SK-N-SH treated with all-trans-retinoic acid at 6 μM for 48 hours (cell line): Measurements from ENCODE around the gene KLHL3.

Experiments used
- ATAC-seq: fragments of 200-7000 bp; cut with Tn5 transposase; 3 replicates; pipeline ENCODE4 v1.9.1; 2020; ENCODE audit warnings: mild to moderate bottlenecking, moderate library complexity
- ARNTL ChIP-seq: fragments of 450-650 bp; formaldehyde crosslinking; IDR thresholded peaks from 2 replicates; pipeline ENCODE4 v1.5.0; 2020; ENCODE audit warnings: low read depth, mild to moderate bottlenecking, moderate library complexity, borderline replicate concordance
- BACH2 ChIP-seq: fragments of 250-450 bp; sonication (Bioruptor Pico); IDR thresholded peaks from 2 replicates; pipeline ENCODE4 v1.9.0; 2021; ENCODE audit warnings: mild to moderate bottlenecking, borderline replicate concordance
- CREB5 ChIP-seq: fragments of 250-450 bp; sonication (Bioruptor Pico); IDR thresholded peaks from 2 replicates; pipeline ENCODE4 v1.5.1; 2020; ENCODE audit warnings: low read depth, mild to moderate bottlenecking, moderate library complexity
- CSDC2 ChIP-seq: fragments of 250-450 bp; sonication (Bioruptor Pico); IDR thresholded peaks from 2 replicates; pipeline ENCODE4 v1.5.0; 2020; ENCODE audit warnings: mild to moderate bottlenecking, moderate library complexity
- ESRRG ChIP-seq: fragments of 250-450 bp; sonication (Bioruptor Pico); IDR thresholded peaks from 2 replicates; pipeline ENCODE4 v1.6.1; 2021; ENCODE audit warnings: mild to moderate bottlenecking
- GLIS3 ChIP-seq: fragments of 250-450 bp; sonication (Bioruptor Pico); IDR thresholded peaks from 2 replicates; pipeline ENCODE4 v1.5.0; 2020; ENCODE audit warnings: mild to moderate bottlenecking, moderate library complexity
- ISL1 ChIP-seq: fragments of 250-450 bp; sonication (Bioruptor Pico); IDR thresholded peaks from 2 replicates; pipeline ENCODE4 v2.1.2; 2022; ENCODE audit warnings: mild to moderate bottlenecking, moderate library complexity
- OSR1 ChIP-seq: fragments of 250-450 bp; sonication (Bioruptor Pico); IDR thresholded peaks from 2 replicates; pipeline ENCODE4 v1.8.0; 2022; ENCODE audit warnings: moderate library complexity, mild to moderate bottlenecking, inconsistent platforms
- POU6F1 ChIP-seq: fragments of 250-450 bp; sonication (Bioruptor Pico); IDR thresholded peaks from 2 replicates; pipeline ENCODE4 v1.8.0; 2021; ENCODE audit warnings: low read depth, mild to moderate bottlenecking, moderate library complexity, borderline replicate concordance
- PPARA ChIP-seq: fragments of 250-450 bp; sonication (Bioruptor Pico); IDR thresholded peaks from 2 replicates; pipeline ENCODE4 v1.5.0; 2020; ENCODE audit warnings: mild to moderate bottlenecking, borderline replicate concordance
- SNAI2 ChIP-seq: fragments of 250-450 bp; sonication (Bioruptor Pico); IDR thresholded peaks from 2 replicates; pipeline ENCODE4 v1.5.0; 2020; ENCODE audit warnings: mild to moderate bottlenecking, moderate library complexity
- TCF4 ChIP-seq: fragments of 250-450 bp; sonication (Bioruptor Pico); IDR thresholded peaks from 2 replicates; pipeline ENCODE4 v1.8.0; 2021; ENCODE audit warnings: mild to moderate bottlenecking, moderate library complexity, borderline replicate concordance
- TOX ChIP-seq: fragments of 250-450 bp; sonication (Bioruptor Pico); IDR thresholded peaks from 2 replicates; pipeline ENCODE4 v1.8.0; 2021; ENCODE audit warnings: mild to moderate bottlenecking, moderate library complexity, borderline replicate concordance
- ZC3H10 ChIP-seq: fragments of 250-450 bp; sonication (Bioruptor Pico); IDR thresholded peaks from 2 replicates; pipeline ENCODE4 v1.5.1; 2021; ENCODE audit warnings: mild to moderate bottlenecking, moderate library complexity
- ZFP30 ChIP-seq: fragments of 450-650 bp; formaldehyde crosslinking; IDR thresholded peaks from 2 replicates; pipeline ENCODE4 v1.5.0; 2022; ENCODE audit warnings: mild to moderate bottlenecking, moderate library complexity
- ZNF565 ChIP-seq: fragments of 450-650 bp; formaldehyde crosslinking; conservative IDR thresholded peaks from 2 replicates; pipeline ENCODE4 v1.5.0; 2020; ENCODE audit warnings: low read depth, mild to moderate bottlenecking, moderate library complexity
- ZNF70 ChIP-seq: fragments of 450-650 bp; formaldehyde crosslinking; IDR thresholded peaks from 2 replicates; pipeline ENCODE4 v1.5.0; 2020; ENCODE audit warnings: mild to moderate bottlenecking, moderate library complexity
- ZNF8 ChIP-seq: fragments of 450-650 bp; formaldehyde crosslinking; IDR thresholded peaks from 2 replicates; pipeline ENCODE4 v1.5.0; 2020; ENCODE audit warnings: mild to moderate bottlenecking, moderate library complexity
- TF ChIP-seq, protein P1 (sequence below): fragments of 250-450 bp; sonication (Bioruptor Pico); IDR thresholded peaks from 2 replicates; pipeline ENCODE4 v1.5.0; 2020; ENCODE audit warnings: mild to moderate bottlenecking, moderate library complexity
- TF ChIP-seq, protein P2 (sequence below): fragments of 250-450 bp; sonication (Bioruptor Pico); IDR thresholded peaks from 2 replicates; pipeline ENCODE4 v1.8.0; 2020; ENCODE audit warnings: mild to moderate bottlenecking, moderate library complexity, borderline replicate concordance
- TF ChIP-seq, protein P3 (sequence below): fragments of 250-450 bp; sonication (Bioruptor Pico); IDR thresholded peaks from 2 replicates; pipeline ENCODE4 v1.5.1; 2021; ENCODE audit warnings: mild to moderate bottlenecking, moderate library complexity

The KLHL3 gene

DNA sequence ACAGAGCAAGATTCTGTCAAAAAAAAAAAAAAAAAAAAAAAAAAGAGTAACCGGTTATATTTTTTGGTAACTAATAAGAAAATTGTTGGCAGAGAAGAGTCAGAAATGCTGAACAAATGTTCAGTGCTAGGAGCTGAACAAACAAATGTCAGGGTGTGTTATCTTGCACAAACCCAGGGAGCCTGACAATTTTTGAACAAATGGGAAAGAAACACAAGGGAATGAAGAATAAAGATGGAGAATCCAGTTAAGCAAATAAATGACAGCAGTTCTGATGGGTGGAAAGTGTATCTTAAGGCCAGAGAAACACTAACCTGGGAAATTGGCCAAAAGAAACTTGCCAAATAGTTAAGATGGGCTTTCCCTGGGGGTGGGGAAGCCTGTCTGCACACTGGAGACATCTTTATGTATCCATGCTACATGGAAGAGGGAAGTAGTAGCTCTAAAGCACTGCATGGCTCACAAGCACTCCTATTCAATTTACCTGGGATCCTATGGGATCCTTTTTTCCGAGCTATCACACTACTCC is 23.7 kb downstream of the KLHL3 start:
- ATAC-seq = no peak

GRCh38 chr5:137710086-137710485 is 25.8 kb downstream of the KLHL3 start:
- ATAC-seq = no peak
- TF ChIP-seq ARNTL (CRISPR knock-in tag) (no peak), ZNF565 (CRISPR knock-in tag) (no peak)

More for the DNA sequence above, 23.7 kb downstream of the KLHL3 start:
- no peak for TF ChIP-seq CSDC2 (CRISPR knock-in tag)
- TF ChIP-seq ESRRG (CRISPR knock-in tag) = no peak
- no peak for TF ChIP-seq CREB5 (CRISPR knock-in tag)
- TF ChIP-seq ZNF70 (CRISPR knock-in tag) = no peak
- TF ChIP-seq ISL1 (CRISPR knock-in tag) = no peak
- TF ChIP-seq OSR1 (CRISPR knock-in tag) = no peak
- TF ChIP-seq, all 23 proteins: peak for 0

DNA sequence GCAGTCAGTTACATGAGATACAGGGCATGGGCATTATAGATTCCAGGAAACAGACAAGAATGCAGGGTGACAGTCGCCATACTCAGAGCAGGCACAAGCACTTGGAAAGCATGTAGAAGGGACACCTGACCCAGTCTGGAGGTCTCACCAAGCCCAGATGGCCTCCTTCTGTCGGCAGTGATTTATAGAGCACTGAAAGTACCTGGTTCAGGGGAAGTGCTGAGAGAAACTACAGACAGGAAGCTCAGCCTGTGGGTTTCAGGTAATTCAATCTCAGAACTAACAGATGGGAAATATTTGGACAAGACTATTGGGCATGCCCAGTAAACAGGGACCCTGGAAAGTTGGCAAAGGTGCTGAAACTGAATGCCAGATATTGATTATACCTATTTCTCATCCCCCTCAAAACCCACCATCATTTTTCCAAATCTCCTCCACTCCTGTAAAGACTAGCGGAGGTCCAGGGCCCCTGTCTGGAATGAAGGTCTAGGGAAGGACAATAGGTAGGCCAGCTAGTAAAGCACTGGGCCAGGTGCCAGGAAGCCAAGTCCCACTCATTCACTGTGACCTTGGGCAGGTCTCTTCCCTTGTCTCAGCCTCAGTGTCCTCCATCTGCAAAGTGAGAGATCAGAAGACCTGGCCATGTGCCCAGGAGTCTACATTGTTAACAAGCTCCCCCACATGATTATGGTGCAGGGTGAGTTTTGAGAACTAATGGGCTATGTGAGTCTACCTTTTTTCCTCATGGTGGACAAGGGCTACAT is 26.9 kb downstream of the KLHL3 start:
- no peak for ATAC-seq
- no peak for TF ChIP-seq ESRRG (CRISPR knock-in tag)
- no peak for TF ChIP-seq ZC3H10 (CRISPR knock-in tag)
- TF ChIP-seq TCF4 (CRISPR knock-in tag) = no peak

DNA sequence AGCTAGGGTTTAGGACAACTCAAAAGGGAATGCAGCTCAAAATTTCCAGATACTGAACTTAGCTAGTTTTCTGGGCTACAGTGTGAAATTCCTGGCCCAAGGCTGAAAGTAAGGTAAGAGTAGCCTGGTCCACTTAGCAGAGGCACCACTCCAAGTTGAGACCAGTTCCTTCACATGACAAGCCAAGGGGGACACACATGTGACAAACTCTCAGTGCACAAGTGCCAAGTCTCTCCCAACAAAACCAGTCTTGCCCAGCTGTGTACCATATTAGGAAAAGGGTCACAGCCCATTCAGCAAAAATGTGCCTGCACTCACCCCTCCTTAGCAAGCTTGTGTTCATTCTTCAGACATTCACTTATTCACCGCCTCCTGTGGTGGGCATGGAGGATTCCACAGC is 27.8 kb downstream of the KLHL3 start:
- no peak for TF ChIP-seq SNAI2 (CRISPR knock-in tag)
- no peak for TF ChIP-seq POU6F1 (CRISPR knock-in tag)
- TF ChIP-seq ZNF565 (CRISPR knock-in tag) = no peak
- TF ChIP-seq ZFP30 (CRISPR knock-in tag) = no peak
- no peak for TF ChIP-seq ZC3H10 (CRISPR knock-in tag)
- no peak for TF ChIP-seq ARNTL (CRISPR knock-in tag)
- TF ChIP-seq, protein P1, sequence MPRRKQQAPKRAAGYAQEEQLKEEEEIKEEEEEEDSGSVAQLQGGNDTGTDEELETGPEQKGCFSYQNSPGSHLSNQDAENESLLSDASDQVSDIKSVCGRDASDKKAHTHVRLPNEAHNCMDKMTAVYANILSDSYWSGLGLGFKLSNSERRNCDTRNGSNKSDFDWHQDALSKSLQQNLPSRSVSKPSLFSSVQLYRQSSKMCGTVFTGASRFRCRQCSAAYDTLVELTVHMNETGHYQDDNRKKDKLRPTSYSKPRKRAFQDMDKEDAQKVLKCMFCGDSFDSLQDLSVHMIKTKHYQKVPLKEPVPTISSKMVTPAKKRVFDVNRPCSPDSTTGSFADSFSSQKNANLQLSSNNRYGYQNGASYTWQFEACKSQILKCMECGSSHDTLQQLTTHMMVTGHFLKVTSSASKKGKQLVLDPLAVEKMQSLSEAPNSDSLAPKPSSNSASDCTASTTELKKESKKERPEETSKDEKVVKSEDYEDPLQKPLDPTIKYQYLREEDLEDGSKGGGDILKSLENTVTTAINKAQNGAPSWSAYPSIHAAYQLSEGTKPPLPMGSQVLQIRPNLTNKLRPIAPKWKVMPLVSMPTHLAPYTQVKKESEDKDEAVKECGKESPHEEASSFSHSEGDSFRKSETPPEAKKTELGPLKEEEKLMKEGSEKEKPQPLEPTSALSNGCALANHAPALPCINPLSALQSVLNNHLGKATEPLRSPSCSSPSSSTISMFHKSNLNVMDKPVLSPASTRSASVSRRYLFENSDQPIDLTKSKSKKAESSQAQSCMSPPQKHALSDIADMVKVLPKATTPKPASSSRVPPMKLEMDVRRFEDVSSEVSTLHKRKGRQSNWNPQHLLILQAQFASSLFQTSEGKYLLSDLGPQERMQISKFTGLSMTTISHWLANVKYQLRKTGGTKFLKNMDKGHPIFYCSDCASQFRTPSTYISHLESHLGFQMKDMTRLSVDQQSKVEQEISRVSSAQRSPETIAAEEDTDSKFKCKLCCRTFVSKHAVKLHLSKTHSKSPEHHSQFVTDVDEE (CRISPR knock-in tag) = no peak
- no peak for TF ChIP-seq TOX (CRISPR knock-in tag)
- TF ChIP-seq ESRRG (CRISPR knock-in tag) = no peak
- TF ChIP-seq, protein P2, sequence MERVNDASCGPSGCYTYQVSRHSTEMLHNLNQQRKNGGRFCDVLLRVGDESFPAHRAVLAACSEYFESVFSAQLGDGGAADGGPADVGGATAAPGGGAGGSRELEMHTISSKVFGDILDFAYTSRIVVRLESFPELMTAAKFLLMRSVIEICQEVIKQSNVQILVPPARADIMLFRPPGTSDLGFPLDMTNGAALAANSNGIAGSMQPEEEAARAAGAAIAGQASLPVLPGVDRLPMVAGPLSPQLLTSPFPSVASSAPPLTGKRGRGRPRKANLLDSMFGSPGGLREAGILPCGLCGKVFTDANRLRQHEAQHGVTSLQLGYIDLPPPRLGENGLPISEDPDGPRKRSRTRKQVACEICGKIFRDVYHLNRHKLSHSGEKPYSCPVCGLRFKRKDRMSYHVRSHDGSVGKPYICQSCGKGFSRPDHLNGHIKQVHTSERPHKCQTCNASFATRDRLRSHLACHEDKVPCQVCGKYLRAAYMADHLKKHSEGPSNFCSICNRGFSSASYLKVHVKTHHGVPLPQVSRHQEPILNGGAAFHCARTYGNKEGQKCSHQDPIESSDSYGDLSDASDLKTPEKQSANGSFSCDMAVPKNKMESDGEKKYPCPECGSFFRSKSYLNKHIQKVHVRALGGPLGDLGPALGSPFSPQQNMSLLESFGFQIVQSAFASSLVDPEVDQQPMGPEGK (CRISPR knock-in tag) = no peak
- TF ChIP-seq OSR1 (CRISPR knock-in tag) = no peak
- TF ChIP-seq BACH2 (CRISPR knock-in tag) = no peak
- TF ChIP-seq PPARA (CRISPR knock-in tag) = no peak
- TF ChIP-seq GLIS3 (CRISPR knock-in tag) = no peak
- TF ChIP-seq, protein P3, sequence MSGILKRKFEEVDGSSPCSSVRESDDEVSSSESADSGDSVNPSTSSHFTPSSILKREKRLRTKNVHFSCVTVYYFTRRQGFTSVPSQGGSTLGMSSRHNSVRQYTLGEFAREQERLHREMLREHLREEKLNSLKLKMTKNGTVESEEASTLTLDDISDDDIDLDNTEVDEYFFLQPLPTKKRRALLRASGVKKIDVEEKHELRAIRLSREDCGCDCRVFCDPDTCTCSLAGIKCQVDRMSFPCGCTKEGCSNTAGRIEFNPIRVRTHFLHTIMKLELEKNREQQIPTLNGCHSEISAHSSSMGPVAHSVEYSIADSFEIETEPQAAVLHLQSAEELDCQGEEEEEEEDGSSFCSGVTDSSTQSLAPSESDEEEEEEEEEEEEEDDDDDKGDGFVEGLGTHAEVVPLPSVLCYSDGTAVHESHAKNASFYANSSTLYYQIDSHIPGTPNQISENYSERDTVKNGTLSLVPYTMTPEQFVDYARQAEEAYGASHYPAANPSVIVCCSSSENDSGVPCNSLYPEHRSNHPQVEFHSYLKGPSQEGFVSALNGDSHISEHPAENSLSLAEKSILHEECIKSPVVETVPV = no peak
- TF ChIP-seq ZNF8 = no peak
- no peak for TF ChIP-seq ZNF70 (CRISPR knock-in tag)
- no peak for TF ChIP-seq CSDC2 (CRISPR knock-in tag)
- ATAC-seq = no peak
